Epidermal melanocyte (primary cell): ENCODE data around the gene NMUR2.

ENCODE experiments used
- DNase-seq: peaks from one replicate; pipeline ENCODE4 v3.0.0; 2011; ENCODE audit warnings: low spot score; ENCODE audit not compliant: insufficient read length

NMUR2 gene, protein sequence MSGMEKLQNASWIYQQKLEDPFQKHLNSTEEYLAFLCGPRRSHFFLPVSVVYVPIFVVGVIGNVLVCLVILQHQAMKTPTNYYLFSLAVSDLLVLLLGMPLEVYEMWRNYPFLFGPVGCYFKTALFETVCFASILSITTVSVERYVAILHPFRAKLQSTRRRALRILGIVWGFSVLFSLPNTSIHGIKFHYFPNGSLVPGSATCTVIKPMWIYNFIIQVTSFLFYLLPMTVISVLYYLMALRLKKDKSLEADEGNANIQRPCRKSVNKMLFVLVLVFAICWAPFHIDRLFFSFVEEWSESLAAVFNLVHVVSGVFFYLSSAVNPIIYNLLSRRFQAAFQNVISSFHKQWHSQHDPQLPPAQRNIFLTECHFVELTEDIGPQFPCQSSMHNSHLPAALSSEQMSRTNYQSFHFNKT

DNA sequence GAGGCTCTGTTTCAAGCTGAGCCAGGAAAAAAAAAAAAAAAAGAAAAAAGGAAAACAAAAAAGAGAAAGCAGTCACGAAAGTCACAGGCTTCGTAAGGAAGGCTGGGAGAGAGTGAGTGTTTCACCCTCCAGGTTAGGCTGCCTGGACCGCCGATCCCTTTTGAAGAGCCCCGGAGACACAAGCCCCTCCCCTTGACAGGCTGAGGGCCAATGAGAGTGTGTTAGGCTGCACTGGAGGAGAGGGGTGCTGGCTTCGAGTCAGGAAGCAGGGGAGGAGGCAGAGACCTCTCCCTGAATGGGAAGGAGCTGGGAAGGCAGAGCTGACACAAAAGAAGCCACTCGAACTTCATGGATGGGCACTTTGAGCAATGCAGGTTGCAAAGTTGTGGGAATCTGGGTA, at the start of gene NMUR2:
Gene NMUR2, minus strand, starts transcription at position 135 of the 400 bp plus-strand sequence. CDS start 166 bp downstream, outside the sequence.
- DNase-seq = no peak

DNA sequence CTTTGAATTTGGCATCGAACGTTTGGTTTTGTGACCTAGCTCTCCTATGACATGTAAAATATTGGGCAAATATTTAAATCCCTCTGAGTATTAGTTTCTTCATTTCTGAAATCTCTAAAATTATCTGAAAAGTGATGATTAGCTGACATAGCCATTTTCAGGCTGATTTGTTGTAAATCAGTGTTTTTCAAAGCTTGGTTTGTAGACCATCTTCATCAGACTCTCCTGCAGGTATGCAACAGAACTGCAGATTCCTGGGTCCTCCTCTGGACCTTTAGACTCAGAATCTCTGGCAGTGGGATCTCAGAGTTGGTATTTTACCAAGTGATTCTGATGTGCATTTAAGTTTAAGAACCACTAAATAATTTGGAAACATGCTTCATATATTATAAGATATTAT, 38.9 kb upstream of the NMUR2 start:
- no peak for DNase-seq

DNA sequence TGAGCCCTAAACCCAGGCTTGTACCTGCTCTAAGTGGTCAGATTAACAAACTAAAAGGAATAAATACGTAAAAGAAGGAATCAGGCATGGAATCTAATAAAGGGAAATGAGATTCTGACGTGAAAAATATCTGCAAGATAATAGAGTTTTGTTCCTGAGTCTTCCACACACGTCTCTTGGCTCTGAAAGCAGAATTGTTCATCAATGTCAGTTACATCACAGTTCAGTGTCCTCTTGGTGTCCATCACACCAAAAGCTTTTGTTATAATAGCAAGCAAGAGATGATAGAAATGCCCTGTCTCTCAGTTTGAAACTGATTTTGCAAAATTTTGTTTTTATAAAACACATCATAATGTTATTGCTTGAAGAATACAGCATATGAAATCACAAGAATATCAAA, 34.7 kb upstream of the NMUR2 start:
- DNase-seq = no peak

DNA sequence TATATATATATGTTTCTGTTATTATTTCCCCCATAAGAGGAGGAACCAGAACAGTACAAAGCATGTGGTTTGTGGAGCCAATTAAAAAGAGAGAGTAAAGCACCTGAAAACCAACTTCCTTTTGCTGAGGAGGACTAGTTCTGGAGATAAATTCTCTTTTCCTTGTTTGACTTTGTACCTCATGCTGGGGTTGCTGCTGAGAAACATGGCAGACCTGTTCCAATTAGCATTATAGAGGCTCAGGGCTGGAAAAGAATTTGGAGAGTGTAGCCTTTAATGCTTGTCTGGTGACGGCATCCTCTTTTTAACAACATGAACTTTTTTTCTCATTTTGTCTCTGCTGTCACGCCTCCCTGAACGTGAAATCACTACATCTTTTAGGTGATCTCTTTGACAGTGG, 32.8 kb upstream of the NMUR2 start:
- no peak for DNase-seq

DNA sequence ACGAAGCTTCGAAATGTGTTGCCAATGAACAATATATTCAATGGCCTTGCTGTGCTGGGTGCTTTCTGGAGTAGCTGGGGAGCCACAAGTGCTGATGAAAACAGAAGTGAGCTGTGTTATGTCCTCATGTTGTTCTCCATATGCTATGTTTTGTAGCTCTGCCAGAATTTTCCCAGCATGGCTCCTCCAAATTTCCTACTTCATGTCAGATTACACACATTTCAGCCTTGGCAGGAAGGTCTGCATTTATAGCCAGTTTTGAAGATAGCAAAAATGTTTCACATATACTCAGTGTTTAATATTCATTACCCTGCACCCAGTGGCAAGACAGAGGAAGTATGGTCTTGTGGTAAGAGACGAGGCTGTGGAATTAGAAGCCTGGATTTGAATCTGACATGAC, 22.6 kb upstream of the NMUR2 start:
- DNase-seq = no peak

DNA sequence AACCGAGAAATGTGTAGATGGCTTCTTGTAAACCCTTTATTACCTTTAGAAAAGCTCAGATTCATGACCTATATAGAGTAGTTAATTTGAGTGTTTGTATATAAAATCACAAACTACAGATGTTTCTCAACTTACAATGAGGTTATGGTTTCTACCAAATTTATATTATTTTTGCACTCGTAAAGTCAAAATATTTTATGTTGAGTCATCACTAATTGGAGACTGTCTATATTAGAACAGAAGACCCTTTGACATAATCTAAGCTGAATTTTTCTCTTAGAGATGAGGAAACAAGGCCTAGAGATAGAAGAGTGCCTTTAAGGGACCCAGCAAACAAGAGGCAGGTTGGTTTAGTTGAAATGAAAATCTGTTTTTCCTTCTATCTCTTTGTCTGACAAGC, 20.0 kb upstream of the NMUR2 start:
- no peak for DNase-seq

DNA sequence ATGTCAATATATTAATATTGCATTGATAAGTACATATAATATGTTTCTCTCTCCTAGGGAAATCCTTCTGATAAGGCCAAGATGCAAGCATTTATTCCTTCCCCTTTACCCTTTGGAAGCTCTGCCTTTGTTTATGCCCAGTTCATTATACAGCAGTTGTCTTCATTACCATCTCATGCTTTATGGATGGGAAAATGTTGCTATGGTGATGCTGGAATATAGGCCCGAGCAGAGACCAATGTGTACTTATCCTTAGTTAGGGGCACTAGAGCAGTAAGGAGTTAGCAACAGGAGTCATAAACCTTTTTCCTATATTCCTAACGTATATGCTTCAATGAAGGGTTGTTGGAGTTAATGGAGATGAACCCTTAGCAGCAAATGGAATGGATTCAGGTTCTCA, 19.4 kb upstream of the NMUR2 start:
- DNase-seq = no peak

DNA sequence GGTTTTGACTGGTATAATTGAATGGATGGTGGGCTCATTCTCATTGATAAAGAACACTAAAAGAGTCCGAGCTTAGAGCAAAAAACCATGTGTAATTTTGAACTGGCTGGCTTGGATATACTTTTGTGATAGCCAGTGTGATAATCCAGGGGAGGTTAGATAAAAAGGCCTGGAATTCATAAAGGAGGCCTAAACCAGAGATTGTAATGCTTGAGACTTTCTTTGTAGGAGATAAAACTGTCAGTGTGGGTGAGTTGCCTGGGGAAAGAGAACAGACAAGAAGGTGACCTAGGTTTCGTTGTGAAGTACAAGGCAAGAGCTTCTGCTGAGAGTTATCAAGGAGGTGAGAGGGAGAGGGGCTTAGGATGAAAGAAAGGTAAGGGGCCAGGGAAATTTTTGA, 17.0 kb upstream of the NMUR2 start:
- DNase-seq = no peak

DNA sequence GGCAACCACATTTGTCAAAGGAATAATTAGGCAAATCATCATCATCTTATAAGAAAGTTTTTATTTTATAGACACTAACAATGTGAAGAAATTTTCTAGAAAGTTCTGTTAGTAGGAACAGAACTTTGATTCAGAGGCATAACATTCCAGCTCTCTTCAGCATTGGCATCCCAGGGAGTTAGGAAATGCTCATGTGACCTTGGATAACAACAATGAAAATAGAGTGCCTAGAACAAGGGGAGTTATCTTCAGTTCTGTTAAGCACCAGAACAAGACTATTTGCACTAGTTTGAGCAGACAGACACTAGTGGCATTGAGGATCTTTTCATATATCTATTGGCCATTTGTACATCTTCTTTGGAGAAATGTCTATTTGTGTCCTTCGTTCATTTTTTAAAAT, 7.0 kb upstream of the NMUR2 start:
- no peak for DNase-seq

DNA sequence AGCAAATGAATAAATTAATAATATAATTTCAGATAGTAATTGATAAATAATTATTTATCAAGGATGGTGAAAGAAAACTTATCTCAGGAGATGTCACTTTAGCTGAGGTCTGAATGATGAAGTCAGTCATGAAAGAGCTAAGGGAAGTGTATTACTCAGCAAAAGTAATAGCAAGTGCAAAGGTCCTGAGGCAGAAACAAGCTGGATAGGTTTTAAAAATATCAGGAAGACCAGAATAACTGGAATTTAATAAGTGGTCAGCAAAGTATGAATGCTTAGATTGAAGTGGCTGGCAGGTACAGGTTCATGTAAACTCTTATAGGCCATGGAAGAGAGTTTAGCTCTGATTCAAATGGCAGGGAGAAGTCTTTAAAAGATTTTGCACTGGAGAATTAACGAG, 1.0 kb upstream of the NMUR2 start:
- DNase-seq = no peak

DNA sequence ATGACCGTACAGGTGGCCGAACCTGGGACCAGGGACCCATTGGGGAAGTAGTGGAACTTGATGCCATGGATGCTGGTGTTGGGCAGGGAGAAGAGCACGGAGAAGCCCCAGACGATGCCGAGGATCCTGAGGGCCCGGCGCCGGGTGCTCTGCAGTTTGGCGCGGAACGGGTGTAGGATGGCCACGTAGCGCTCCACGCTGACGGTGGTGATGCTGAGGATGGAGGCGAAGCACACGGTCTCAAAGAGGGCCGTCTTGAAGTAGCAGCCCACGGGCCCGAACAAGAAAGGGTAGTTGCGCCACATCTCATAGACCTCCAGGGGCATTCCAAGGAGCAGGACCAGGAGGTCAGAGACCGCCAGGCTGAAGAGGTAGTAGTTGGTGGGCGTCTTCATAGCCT, 585 bp downstream of the NMUR2 start:
- DNase-seq = no peak

DNA sequence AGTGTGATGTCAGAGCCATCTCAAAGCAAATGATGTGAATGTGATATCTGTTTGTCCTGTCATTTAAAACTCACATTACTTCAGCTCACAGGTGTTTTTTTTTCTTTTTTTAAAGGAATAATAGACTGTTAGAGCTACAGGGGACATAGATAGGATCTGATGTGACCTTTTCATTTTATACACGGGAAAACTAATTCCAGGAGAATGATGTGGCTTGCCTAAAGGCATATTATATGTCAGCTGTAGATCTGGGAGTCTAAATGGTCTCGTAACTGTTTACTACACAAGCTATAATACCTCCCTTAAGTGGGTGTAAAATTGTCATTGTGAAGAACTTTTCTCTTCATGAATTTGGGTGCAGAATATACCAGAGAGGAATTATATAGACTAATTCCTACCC, 2.0 kb downstream of the NMUR2 start:
- no peak for DNase-seq

DNA sequence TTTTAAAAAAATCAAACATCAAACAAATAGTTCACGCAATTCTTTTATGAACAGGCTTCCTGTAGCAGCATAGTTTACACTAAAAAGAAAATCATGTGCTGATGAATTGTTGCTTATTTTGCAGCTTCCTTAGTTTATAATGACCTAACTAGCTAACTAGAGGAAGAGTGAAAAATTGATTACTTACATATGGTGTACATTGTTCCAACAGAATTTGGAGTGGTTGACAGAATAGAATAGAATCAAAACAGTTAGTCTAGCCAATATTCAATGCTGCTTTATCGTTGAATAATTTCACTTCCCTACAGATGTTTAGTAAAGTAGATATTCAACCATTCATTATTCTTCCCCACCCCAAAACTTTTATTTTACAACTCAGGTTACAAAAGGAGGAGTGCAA, 4.2 kb downstream of the NMUR2 start:
- DNase-seq = no peak

DNA sequence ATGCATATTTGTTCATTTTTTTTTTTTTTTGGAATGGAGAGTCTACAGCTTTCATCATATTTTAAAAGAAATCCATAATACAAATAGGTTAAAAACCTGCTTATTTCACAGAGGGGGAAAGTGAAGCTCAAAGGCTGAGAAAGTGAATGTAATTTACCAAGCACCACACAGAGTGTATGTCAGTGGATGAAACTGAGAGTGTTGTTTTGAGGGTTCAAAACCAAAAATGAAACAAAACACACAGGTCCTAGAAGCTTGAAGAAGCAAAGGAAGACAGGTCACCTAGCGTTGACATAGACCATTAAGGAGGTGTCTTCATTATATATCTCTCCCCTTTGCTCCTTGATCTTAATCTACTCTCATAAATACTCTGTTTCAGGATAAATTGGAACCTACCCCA, 7.5 kb downstream of the NMUR2 start:
- no peak for DNase-seq

DNA sequence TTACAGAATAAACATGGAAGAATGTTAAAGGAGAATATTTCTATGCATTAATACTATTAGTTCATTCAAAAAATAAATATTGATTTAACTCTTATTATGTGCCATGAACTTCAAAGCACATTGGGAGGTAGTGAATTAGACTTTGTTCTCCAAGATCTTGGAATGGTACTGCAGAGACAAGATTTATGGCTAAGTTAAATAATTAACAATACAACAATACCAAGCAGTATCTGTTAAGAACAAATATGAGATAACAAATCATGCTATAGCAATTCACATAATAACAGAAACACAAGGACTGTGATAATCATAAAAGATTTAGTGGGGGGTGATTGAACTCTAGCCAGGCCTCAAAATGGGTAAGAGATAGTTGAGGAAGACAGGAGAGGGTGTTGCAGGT, 11.6 kb downstream of the NMUR2 start:
- DNase-seq = no peak

DNA sequence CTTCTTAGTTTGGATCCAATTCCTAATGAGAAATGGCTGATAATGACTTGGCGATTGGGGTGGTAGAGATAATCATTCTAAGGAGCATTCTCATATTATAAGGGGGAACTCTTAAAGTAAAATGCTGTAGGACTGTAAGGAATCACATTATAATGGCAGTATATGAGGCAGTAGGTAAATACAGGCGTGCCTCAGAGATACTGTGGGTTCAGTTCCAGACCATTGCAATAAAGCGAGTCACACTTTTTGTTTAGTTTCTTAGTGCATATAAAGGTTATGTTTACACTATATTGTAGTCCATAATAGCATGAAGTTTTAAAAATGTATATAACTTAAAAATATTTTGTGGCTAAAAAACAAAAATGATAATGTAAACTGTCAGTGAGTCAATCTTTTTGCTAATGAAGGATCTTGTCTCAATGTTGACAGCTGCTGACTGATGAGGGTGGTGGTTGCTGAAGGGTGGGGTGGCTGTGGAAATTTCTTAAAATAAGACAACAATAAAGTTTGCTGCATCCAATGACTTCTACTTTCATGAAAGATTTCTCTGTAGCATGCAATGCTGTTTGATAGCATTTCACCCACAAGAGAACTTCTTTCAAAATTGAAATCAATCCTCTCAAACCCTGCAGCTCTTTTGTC, 15.8 kb downstream of the NMUR2 start:
- DNase-seq = no peak

DNA sequence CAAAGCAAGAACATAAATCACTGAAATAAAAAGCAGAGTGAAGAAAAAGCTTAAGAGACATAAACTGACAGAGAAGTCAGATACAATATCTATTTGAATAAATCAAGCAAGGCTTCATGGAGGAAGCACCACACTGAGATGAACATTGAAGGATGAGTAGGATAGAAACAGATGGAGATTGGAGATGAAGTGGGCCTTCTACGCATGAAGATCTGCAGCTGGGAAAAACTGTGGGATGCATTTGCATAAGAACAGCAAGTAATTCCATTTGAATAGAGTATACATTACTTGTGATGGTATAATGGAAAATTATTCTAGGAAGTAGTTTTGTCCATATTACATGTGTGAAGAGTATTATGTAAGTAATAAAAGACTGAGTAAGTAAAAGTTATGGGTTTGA, 16.5 kb downstream of the NMUR2 start:
- no peak for DNase-seq

DNA sequence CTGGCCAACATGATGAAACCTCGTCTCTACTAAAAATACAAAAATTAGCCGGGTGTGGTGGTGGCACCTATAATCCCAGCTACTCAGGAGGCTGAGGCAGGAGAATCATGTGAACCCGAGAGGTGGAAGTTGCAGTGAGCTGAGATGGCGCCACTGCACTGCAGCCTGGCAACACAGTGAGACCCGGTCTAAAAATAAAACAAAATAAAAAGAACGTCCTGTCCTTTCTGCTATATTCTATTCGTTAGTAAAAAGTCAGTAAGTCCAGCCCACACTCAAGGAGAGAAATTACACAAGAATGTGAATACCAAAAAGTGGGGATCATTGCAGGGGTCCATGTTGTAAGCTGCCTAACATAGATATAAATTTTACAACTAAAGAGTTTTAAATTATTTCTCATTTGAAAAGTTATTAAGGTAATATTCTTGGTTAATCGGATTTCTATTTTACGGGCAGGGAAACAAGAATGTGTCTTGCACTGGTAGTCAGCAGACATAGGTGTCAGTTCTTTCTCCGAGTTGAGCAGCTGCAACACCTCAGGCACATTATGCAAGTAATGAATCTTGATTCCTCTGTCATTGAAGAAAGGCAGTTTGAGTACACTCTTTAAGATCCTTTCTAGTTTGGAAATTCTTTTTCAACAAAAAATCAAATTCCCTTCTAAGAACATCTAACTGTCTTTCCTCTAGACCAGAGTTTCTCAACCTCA, 24.5 kb downstream of the NMUR2 start:
- no peak for DNase-seq

DNA sequence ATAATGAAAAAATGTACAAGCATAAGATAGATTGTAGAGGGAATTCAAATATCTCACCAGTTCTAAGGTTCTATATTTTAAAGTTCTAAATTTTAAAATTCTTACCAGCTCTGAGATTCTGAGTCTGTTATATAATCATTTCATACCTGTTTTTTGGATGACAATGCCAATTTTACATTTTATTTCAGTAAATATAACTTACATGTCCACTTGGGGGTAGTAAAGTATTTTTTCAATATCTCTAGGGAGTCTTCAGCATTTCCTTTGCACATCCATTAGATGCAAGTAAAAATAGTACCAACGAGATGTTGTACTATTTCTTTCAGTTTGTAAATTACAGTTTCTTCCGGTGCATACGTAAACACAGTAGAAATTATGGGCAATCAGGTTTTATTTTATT, 25.7 kb downstream of the NMUR2 start:
- no peak for DNase-seq

DNA sequence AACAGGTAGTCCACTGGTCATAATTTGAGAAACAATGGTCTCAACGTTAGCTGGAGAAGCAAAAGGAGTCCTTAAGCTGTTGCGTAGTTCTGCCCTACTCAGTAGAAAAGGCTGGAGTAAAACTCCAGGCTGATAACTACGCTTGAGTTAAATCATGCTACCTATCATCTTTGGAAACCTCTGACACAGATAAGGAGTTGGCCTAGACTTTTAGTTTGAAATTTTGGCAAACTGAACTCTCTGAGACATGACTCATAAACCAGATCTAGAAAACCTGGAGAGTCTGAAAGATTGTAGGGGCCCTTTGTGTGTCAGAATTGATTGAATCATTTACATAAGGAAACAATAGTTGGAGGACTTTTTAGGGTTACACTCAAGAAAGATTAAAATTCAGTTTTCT, 26.3 kb downstream of the NMUR2 start:
- no peak for DNase-seq

DNA sequence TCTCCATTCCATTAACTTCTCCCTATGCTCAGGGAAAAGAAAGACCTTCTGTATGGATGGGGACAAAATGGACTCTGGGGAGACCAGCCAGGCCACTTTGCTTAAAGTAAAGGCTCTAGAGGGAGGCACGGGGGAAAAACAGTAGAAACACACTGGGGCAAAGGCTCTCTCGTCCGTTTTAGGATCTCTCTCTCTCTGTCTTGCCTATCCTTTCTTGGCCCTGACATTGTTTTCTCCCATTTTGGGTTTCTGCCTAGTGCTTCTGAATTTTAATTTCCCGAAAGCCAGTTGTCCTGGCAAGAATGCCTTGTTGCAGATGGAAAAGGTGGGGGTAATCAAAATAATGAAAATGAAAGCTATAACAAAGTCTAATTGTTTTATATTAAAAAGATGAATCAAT, 28.2 kb downstream of the NMUR2 start:
- no peak for DNase-seq

DNA sequence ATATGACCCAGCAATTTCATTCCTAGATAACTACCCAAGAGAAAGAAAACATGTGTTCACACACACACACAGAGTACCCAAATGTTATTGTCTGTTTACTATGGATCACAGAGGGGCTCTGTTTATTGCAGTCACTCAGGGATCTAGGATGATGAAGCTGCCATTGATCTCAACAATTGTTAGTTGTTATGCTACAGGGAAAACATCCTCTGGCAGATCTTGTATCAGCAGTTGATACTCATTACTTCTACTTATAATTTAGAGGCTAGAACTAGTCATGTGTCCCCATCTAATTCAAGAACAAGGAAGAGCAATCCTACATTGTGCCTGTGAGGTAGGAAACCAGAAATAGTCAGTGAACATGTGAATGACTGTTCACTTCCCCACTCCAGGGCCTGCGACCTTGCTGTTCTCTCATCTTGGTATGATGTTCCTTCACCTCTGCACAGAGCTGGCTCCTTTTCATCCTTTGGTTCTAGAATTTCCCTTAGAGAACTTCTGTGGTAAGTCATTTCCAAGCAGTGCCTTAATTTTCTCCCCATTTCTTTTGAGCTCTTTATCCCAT, 30.3 kb downstream of the NMUR2 start:
- DNase-seq = no peak
